Tibial artery (tissue), 4 donors: ENCODE results near the gene C1QTNF5.
A peak's percentile ranks its signal among the peaks of the same experiment; 100 is the strongest.

Source experiments
- DNase-seq, 2 donors: peaks; one replicate each; pipeline ENCODE4 v3.0.0-alpha.2; 2019
- H3K27ac ChIP-seq, 2 donors: fragments of 200-600 bp; sonication (generic) in 1 of 2; 1 replicate in 1 of 2; 2 replicates in 1 of 2; pipeline ENCODE4 v1.5.1; 2018 to 2019; ENCODE audit warnings: mild to moderate bottlenecking in 1 of 2
- H3K27me3 ChIP-seq, 2 donors: fragments of 200-600 bp; sonication (generic) in 1 of 2; one replicate each; pipeline versions ENCODE4 v1.5.1 to v1.6.0; 2016 to 2019
- H3K36me3 ChIP-seq, 3 donors: fragments of 200-600 bp; sonication (generic) in 2 of 3; one replicate each; pipeline ENCODE4 v1.5.1; 2016 to 2019; ENCODE audit warnings: mild to moderate bottlenecking in 2 of 3
- H3K4me1 ChIP-seq, 4 donors: fragments of 200-600 bp; sonication (generic) in 2 of 4; 1 replicate in 3 of 4; 2 replicates in 1 of 4; pipeline ENCODE4 v1.5.1; 2016 to 2019
- H3K4me3 ChIP-seq, 2 donors: fragments of 200-600 bp; sonication (generic) in 1 of 2; 1 replicate in 1 of 2; 2 replicates in 1 of 2; pipeline ENCODE4 v1.5.1; 2018 to 2019; ENCODE audit warnings: mild to moderate bottlenecking in 2 of 2
- H3K9me3 ChIP-seq, 3 donors: fragments of 200-600 bp; sonication (generic) in 1 of 3; one replicate each; pipeline ENCODE4 v1.5.1; 2016 to 2019
- CTCF ChIP-seq, 2 experiments: fragments of 200-600 bp in 1 of 2; fragments of 450-650 bp in 1 of 2; IDR thresholded peaks; one replicate each; pipeline ENCODE4 v1.5.1; 2017 to 2019; ENCODE audit warnings: antibody characterized with exemption in 2 of 2, mild to moderate bottlenecking in 1 of 2, moderate library complexity in 1 of 2
- intact Hi-C: fragments of 100-400 bp; cut with DNase I; formaldehyde crosslinking; loops from one replicate; pipeline ENCODE4 v1.15.0; 2023; ENCODE audit warnings: low total_unique reads

Gene C1QTNF5

GRCh38 chr11:119370486-119371046, 29.9 kb upstream of the C1QTNF5 start:
- Histone ChIP-seq H3K4me3 (no peak overlapping the region), H3K27me3 (no peaks in the 10 kb centered on the region), H3K9me3 (no peaks in the 10 kb centered on the region), H3K27ac (peak overlapping the region; percentile 49 to 56), H3K4me1 (peaks cover 0 to 83% (median 60%) of the 10 kb centered on the region in 4 donors), H3K36me3 (no peaks in the 10 kb centered on the region)
- peak in 1 of 2 donors; percentile 87 for DNase-seq
- intact Hi-C loops: no loop called here
- TF ChIP-seq CTCF (IDR thresholded peaks at IDR 0.05): no peak

- H3K4me3 ChIP-seq: no peak overlapping the region
- TF ChIP-seq CTCF (IDR thresholded peaks at IDR 0.05): no peak
- intact Hi-C loops: no loop called here
- no peaks in the 10 kb centered on the region for H3K9me3 ChIP-seq
- no peaks in the 10 kb centered on the region for H3K36me3 ChIP-seq
- peaks cover 0 to 83% (median 60%) of the 10 kb centered on the region in 4 donors for H3K4me1 ChIP-seq
- DNase-seq: no peak
- peak overlapping the region in 1 of 2 donors; percentile 56 for H3K27ac ChIP-seq
- H3K27me3 ChIP-seq: no peaks in the 10 kb centered on the region
Observed at GRCh38 chr11:119369132-119369925, 28.6 kb upstream of the C1QTNF5 start.

GRCh38 chr11:119368121-119369034, 27.7 kb upstream of the C1QTNF5 start:
- Histone ChIP-seq H3K27ac (peak overlapping the region in 1 of 2 donors; percentile 29), H3K27me3 (no peaks in the 10 kb centered on the region), H3K4me1 (peaks cover 0 to 91% (median 63%) of the 10 kb centered on the region in 4 donors), H3K36me3 (no peaks in the 10 kb centered on the region), H3K4me3 (no peak overlapping the region), H3K9me3 (no peaks in the 10 kb centered on the region)
- peak in 1 of 2 donors; percentile 72 for DNase-seq
- TF ChIP-seq CTCF (IDR thresholded peaks at IDR 0.05): no peak
- intact Hi-C loops: no loop called here

GRCh38 chr11:119367661-119368120, 27.0 kb upstream of the C1QTNF5 start:
- Histone ChIP-seq H3K9me3 (no peaks in the 10 kb centered on the region), H3K27me3 (no peaks in the 10 kb centered on the region), H3K36me3 (no peaks in the 10 kb centered on the region), H3K4me3 (no peak overlapping the region), H3K27ac (peak overlapping the region in 1 of 2 donors; percentile 29), H3K4me1 (peaks cover 0 to 97% (median 69%) of the 10 kb centered on the region in 4 donors)
- TF ChIP-seq CTCF (IDR thresholded peaks at IDR 0.05): no peak
- intact Hi-C loops: no loop called here
- no peak for DNase-seq
